HG02571 (cell line): ENCODE measurements around the gene ANO3.

ENCODE experiments used
- ATAC-seq: cut with Tn5 transposase; IDR thresholded peaks from one replicate; pipeline ENCODE4 v1.9.1; 2021; ENCODE audit warnings: mild to moderate bottlenecking, moderate library complexity; ENCODE audit not compliant: unreplicated experiment

ANO3 gene

DNA sequence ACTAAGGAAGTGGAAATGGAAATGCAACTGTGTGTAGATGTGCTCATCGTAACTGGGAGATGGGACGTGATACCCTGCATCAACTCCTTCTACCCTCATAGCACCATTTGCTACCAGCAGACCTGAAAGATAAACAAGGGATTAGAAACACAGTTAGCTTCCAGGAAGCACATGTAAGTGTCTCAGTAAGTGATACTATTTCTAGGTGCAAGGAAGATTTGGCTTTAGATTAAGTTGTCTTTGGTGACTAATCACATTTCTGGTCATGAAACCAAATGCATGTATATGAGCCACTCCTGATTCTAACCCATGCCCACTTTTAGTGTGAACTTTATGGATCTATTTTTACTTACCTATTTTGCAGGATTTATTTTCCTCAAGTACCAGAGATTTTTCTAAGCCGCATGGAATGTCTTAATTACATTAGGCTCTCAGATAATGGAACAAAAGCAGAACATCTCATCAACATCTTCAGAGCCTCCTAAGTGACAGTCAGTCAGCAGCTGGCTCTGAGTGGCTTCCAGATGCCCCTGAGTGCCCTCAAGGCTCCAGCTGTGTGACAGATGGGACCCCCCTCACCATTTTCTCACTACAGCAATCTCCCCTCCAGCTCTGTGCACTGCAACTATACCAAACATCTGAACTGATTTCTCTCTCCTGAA lies 368.8 kb downstream of the ANO3 start:
- ATAC-seq = no peak

DNA sequence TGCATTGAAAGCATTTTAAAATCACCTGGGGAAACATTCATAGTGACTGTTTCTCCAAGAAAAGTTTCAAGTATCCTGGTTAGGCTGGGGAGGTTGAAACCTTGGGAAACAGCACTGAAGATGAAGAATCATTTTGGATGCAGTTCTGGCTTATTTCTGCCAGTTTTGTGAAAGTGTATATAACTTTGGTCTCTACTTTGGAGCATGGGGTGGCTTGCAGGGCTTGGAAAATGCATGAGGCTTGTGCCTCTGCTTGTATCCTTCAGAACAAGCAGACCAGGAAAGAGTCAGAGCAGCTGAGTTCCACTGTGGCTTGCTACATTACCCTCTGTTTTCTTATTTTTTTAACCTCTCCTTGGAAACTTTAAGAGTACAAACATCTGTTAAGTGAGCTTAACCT lies 370.5 kb downstream of the ANO3 start:
- no peak for ATAC-seq

DNA sequence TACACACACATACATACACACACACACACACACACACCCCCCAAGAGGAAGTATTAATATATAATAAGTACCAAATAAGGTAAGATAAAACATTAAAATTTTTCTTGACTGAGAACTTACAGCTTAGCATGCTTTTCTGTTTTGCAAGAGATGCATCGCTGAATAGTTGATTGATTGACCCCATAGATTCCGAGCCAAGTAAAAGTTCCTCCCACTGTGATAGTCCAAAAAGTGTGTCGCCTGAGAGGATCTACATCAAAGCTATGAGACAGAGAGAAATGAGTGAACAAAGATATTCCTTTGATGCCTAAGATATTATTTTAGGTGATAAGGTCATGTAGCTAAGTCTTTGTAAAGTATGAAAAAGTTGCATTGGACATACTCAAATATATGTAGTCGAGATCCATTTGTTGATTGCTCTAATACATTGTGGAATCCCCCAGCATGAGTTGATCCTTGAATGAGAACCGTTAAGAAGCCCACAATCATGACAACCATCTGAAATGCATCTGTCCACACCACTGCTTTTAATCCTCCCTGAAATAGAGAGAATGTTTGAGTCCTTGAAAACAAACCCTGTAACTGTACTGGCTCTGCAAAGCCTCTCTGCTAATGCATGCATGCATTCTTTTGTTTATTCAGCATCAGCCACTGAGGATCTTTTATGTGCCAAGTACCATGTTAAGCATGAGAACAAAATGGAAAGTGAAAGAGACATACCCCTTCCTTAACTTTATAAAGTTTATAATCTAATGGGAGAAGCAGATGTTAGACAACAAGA lies 371.7 kb downstream of the ANO3 start:
- ATAC-seq = no peak

DNA sequence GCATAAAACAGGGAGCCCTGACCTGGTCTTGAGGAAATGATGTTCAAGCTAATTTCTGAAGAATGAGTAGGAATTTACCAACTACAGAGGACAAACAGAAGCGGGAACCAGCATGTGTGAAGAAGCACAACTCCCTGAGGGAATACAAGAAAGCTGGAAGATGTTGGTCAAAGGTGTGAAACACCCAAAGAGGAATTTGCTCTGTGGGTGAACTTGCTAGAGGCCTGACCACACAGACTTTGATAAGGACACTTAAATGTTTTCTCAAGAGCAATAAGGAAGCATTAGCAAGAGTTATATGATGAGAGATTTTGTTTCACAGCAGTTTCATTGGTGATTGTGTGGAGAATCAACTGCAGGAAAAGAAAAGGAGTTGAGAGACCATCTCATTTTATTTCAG lies 372.3 kb downstream of the ANO3 start:
- ATAC-seq = no peak

DNA sequence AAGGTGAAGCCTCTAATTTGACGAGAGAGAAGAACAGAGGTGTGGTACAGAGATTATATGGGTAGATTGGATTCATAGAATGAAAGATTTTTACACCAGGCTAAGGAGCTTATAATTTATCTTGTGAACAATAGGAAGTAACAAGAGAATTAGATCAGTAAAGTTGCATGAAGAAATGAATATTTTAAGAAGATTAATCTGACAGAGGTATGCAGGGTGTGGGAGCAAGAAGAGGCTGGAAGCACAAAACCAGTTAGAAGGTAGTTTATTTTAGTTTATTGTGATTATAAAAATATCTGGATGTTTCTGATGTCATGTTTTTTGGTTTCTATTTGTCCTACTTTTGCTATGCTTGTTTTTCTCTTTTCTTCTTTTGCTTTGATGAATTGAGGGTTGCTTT lies 374.3 kb downstream of the ANO3 start:
- no peak for ATAC-seq

DNA sequence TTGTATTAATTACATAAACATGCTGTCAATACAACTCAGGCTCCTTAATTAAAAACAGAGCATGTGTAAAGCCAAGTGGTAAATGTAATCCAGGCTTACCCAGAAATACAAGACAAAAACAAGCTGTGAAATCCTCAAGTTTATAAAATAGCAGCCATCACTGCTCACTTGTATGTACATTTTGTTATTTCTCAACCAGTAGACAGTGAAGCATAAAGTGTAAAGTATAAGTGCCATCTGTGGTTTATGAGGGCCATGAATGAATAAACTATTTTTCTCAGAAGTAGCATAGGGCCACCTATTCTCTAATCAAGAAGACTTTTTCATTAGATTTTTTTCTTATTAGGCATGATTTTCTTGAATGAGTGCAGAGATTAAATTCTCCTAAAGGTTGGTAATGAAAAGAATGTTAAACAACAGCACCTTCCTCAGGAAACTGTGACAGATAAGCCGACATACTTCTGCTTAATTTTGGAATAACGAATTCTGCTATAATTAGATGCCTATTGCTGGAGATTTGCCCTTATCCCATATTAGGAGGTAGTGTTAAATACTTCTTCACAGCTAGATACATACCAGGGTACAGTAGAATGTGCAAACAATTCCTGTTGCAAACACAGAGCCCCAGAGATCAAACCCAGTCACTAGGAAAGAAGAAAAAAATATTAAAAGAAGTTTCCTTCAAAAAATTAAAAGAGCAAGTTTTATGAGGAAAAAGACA lies 377.0 kb downstream of the ANO3 start:
- no peak for ATAC-seq

DNA sequence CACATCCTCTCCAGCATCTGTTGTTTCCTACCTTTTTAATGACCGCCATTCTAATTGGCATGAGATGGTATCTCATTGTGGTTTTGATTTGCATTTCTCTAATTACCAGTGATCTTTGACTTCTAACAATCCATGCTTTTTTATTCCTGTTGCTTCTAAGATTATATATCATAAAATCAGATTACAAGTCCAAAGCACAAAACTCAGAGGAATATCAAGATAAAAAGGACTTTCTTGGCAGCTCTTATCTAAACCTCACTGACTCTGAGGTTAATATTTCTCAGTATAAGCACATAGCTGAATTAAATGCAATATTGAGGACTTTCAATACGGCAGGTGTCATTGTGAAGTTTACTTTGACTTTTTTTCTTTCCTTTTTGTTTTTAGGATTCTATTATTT lies 378.6 kb downstream of the ANO3 start:
- ATAC-seq = no peak

DNA sequence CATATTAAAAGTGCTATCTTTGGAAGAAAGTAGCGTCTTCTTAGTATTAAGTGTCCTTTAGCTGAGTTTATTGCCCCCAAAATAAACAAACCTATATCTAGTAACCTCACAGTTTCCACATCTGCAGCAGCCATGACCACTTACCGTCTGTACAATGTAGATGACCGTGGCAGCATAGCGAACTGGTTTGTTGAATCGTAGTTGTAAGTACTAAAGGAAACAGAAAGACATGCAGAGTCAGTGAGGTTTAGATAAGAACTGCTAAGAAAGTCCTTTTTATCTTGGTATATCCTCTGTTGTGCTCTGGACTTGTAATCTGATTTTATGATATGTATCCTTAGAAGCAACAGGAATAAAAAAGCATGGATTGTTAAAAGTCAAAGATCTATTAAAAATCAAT lies 380.6 kb downstream of the ANO3 start:
- ATAC-seq = no peak
